HepG2 (cell line): Measurements from ENCODE around the gene AFDN. TPM values are rescaled to one million over a fixed set of nuclear protein-coding genes. Genes with fewer than 3 reads are reported as not detected.

Experiments used
- ARID4A ChIP-seq: sonication (generic); formaldehyde crosslinking; IDR thresholded peaks from 2 replicates; pipeline ENCODE4 v1.5.0; 2020; ENCODE audit warnings: mild to moderate bottlenecking, missing genetic modification reagents, borderline replicate concordance
- ARID5B ChIP-seq: IDR thresholded peaks from 2 replicates; pipeline ENCODE4 v1.4.0; 2020; ENCODE audit warnings: mild to moderate bottlenecking, missing genetic modification reagents
- ATAD3A ChIP-seq: sonication (generic); formaldehyde crosslinking; IDR thresholded peaks from 2 replicates; pipeline ENCODE4 v1.4.0; 2020; ENCODE audit warnings: missing genetic modification reagents
- ATF1 ChIP-seq: IDR thresholded peaks from 2 replicates; pipeline ENCODE4 v1.6.1; 2016; ENCODE audit warnings: mild to moderate bottlenecking, control low read depth
- GTF3A ChIP-seq: sonication (generic); formaldehyde crosslinking; conservative IDR thresholded peaks from 2 replicates; pipeline ENCODE4 v1.4.0; 2020; ENCODE audit warnings: mild to moderate bottlenecking, missing genetic modification reagents
- HDAC1 ChIP-seq: sonication (generic); formaldehyde crosslinking; IDR thresholded peaks from 2 replicates; pipeline ENCODE4 v1.5.1; 2020; ENCODE audit warnings: mild to moderate bottlenecking, missing genetic modification reagents
- HDAC6 ChIP-seq: fragments of 200-600 bp; sonication (generic); IDR thresholded peaks from 2 replicates; pipeline ENCODE4 v1.7.0; 2017; ENCODE audit warnings: mild to moderate bottlenecking, antibody characterized with exemption, low read length, low read depth
- NONO ChIP-seq, 2 experiments: fragments of 450-650 bp in 1 of 2; sonication (generic) in 1 of 2; formaldehyde crosslinking in 1 of 2; IDR thresholded peaks in 1 of 2; conservative IDR thresholded peaks in 1 of 2; 2 replicates each; pipeline versions ENCODE4 v1.6.1 to v1.8.0; 2017 to 2022; ENCODE audit warnings: mild to moderate bottlenecking in 1 of 2, missing genetic modification reagents in 1 of 2, moderate library complexity in 1 of 2
- PAF1 ChIP-seq: IDR thresholded peaks from 2 replicates; pipeline ENCODE4 v1.6.1; 2016; ENCODE audit warnings: missing genetic modification reagents, missing compliant biosample characterization
- PRPF4 ChIP-seq: fragments of 200-400 bp; formaldehyde crosslinking; IDR thresholded peaks from 2 replicates; pipeline ENCODE4 v1.6.1; 2016; ENCODE audit warnings: low read length, low read depth; ENCODE audit not compliant: poor library complexity, severe bottlenecking
- RBAK ChIP-seq: sonication (generic); formaldehyde crosslinking; IDR thresholded peaks from 2 replicates; pipeline ENCODE4 v1.5.1; 2020; ENCODE audit warnings: mild to moderate bottlenecking, missing genetic modification reagents
- SETDB1 ChIP-seq: sonication (generic); formaldehyde crosslinking; IDR thresholded peaks from 2 replicates; pipeline ENCODE4 v1.5.1; 2020; ENCODE audit warnings: missing genetic modification reagents, mild to moderate bottlenecking, borderline replicate concordance
- SIN3A ChIP-seq: IDR thresholded peaks from 2 replicates; pipeline ENCODE4 v1.6.1; 2011; ENCODE audit warnings: low read depth, mild to moderate bottlenecking, control low read depth, low read length, borderline replicate concordance
- SNRNP70 ChIP-seq: fragments of 200-400 bp; formaldehyde crosslinking; IDR thresholded peaks from 2 replicates; pipeline ENCODE4 v1.6.1; 2017; ENCODE audit warnings: mild to moderate bottlenecking, low read depth, low read length, moderate library complexity
- ZNF224 ChIP-seq: sonication (generic); formaldehyde crosslinking; IDR thresholded peaks from 2 replicates; pipeline ENCODE4 v1.5.0; 2020; ENCODE audit warnings: mild to moderate bottlenecking, missing genetic modification reagents
- ZNF234 ChIP-seq: sonication (generic); formaldehyde crosslinking; conservative IDR thresholded peaks from 2 replicates; pipeline ENCODE4 v1.5.1; 2020; ENCODE audit warnings: mild to moderate bottlenecking, missing genetic modification reagents
- ZNF326 ChIP-seq: sonication (generic); formaldehyde crosslinking; IDR thresholded peaks from 2 replicates; pipeline ENCODE4 v1.4.0; 2020; ENCODE audit warnings: missing genetic modification reagents, borderline replicate concordance
- ZNF446 ChIP-seq: sonication (generic); formaldehyde crosslinking; IDR thresholded peaks from 2 replicates; pipeline ENCODE4 v1.5.0; 2020; ENCODE audit warnings: mild to moderate bottlenecking, missing genetic modification reagents
- ZNF451 ChIP-seq: sonication (generic); formaldehyde crosslinking; IDR thresholded peaks from 2 replicates; pipeline ENCODE4 v1.5.0; 2020; ENCODE audit warnings: mild to moderate bottlenecking, missing genetic modification reagents
- ZNF709 ChIP-seq: sonication (generic); formaldehyde crosslinking; IDR thresholded peaks from 2 replicates; pipeline ENCODE4 v1.5.0; 2020; ENCODE audit warnings: mild to moderate bottlenecking, missing genetic modification reagents
- ZNF879 ChIP-seq: sonication (generic); formaldehyde crosslinking; IDR thresholded peaks from 2 replicates; pipeline ENCODE4 v1.8.1; 2023; ENCODE audit warnings: missing genetic modification reagents
- polyA plus RNA-seq, 8 experiments: library from polyadenylated mRNA; depleted of rRNA in 3 of 8; stranded (reverse) in 7 of 8; unstranded in 1 of 8; fragments of >200 nt; fragmentation: Illumina TruSeq in 4 of 8; extraction: Trizol in 4 of 8; gene quantifications; 2 replicates each; pipeline versions ENCODE4 v1.2.1 to v1.2.3, GENCODE V29; 2011 to 2016; ENCODE audit warnings: low read depth in 4 of 8, missing spikeins in 1 of 8, mixed read lengths in 1 of 8; ENCODE audit not compliant: insufficient read depth in 1 of 8
- total RNA-seq, 5 experiments: library from RNA; depleted of rRNA; stranded (reverse); fragments of >200 nt; fragmentation: Illumina TruSeq; extraction: Trizol; gene quantifications; 2 replicates each; pipeline ENCODE4 v1.2.3, GENCODE V29; 2016; ENCODE audit warnings: low read depth in 1 of 5

AFDN gene
- total and polyA plus RNA-seq, 2 of the 13 experiments (the other 11 are each of a cell fraction or from before 2014, with no cell fraction given), result 136 to 151 TPM

GRCh38 chr6:167855825-167856425, 29.2 kb downstream of the AFDN start (continued):
- TF ChIP-seq ARID4A (no peak), ZNF326 (CRISPR knock-in tag) (no peak), ZNF234 (CRISPR knock-in tag) (no peak), RBAK (CRISPR knock-in tag) (0 out of 2 replicates have a peak, but pooled peaks have one; percentile 27), ATAD3A (CRISPR knock-in tag) (no peak), GTF3A (CRISPR knock-in tag) (no peak), ARID5B (CRISPR knock-in tag) (peak; percentile 94), HDAC6 (no peak), SETDB1 (CRISPR knock-in tag) (no peak), PAF1 (CRISPR knock-in tag) (no peak), HDAC1 (CRISPR knock-in tag) (no peak), ZNF709 (CRISPR knock-in tag) (no peak), PRPF4 (no peak), ZNF224 (CRISPR knock-in tag) (no peak), NONO (IDR thresholded peaks at IDR 0.05) (no peak), NONO (CRISPR knock-in tag; conservative IDR thresholded peaks at IDR 0.05) (peak; percentile 38; the same call in 1 of the 2 replicates), ATF1 (CRISPR knock-in tag) (no peak), SIN3A (no peak), ZNF446 (CRISPR knock-in tag) (no peak), ZNF451 (CRISPR knock-in tag) (no peak), ZNF879 (CRISPR knock-in tag) (no peak), SNRNP70 (no peak)
